GM12892 (cell line): ENCODE data around the gene CCR5.

Source experiments
- DNase-seq: peaks from one replicate; pipeline ENCODE4 v3.0.0; 2011; ENCODE audit not compliant: insufficient read length
- FAIRE-seq: peaks from 2 replicates; lab custom pipeline; 2011; peaks lifted over from hg19 to GRCh38; lab: Jason Lieb, UNC
- POLR2A ChIP-seq: IDR thresholded peaks from 2 replicates; pipeline ENCODE4 v1.6.1; 2011; ENCODE audit warnings: low read depth, low read length, control low read depth
- POLR2AphosphoS5 ChIP-seq: IDR thresholded peaks from 2 replicates; pipeline ENCODE4 v1.6.1; 2011; ENCODE audit warnings: low read depth, low read length, control low read depth
- TAF1 ChIP-seq: IDR thresholded peaks from 2 replicates; pipeline ENCODE4 v1.6.1; 2011; ENCODE audit warnings: low read depth, mild to moderate bottlenecking, control low read depth, low read length, borderline replicate concordance

The CCR5 gene

DNA sequence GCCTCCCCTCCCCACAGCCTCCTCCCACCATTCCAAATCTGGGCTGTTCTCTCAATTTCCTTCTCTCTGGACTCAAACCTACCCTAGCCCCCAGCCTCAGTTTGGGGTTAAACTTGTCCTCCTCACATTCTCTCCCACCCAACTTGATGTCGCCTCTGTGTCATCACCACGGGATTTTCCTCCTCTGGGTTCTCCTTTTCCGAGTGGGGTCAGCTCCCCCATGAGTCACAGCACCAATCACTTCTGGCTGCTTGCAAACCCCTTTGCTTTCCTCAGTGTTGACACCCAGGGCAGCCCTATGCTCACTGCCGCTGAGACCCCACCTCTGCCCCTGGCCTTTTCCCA, 35.7 kb downstream of the CCR5 start:
- DNase-seq (no peak), FAIRE-seq (no peak)
- TF ChIP-seq TAF1, result no peak

DNA sequence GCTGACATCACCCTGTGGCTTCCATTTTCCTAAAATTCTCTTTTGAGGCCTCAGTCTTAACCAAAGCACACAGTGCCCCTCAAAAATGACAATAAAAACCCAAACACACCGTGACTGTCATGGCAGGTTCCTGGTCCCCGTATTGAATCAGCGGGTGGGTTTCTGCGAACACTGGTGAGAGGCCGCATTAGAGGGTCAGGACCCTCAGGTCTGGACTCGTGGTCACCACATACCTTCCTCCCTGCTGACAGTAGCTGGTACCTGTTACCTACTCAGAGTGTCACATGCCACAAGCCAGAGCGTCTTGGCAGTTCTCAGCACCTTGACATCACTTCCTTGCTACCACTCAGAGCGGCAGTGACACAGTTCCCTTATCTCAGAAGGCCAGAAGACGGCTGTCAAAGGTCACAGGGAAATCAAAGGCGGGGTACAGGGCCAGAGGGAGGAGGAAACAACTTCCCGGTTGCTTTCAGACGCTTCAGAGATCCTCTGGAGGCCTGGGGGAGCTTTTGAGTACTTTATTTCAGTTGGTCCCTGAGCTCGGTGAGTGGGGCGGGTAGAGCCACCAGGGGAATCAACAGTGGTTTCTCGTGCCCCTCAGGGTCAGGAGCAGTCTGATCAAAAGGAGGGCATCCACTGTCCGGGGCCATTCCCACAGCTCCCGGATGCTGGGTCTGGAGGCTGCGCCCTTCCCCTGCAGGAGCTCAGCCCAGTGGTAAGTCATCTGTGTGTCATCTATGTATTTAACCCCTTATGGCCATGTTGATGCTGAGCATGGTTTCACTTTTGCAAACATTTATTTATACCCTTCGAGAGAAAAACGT, 36.3 kb downstream of the CCR5 start, which contains the start of the genes CCR5AS and CCRL2:
TSS of gene CCR5AS (minus strand) at position 279 of the 824 bp plus-strand sequence.
TSS of gene CCRL2 (plus strand) at position 472 of the 824 bp plus-strand sequence. CDS start 821 bp downstream, outside the sequence.
- peak; percentile 85 for FAIRE-seq
- TF ChIP-seq POLR2A (peak; percentile 38; the same call in 1 of the 2 replicates), POLR2AphosphoS5 (no peak), TAF1 (0 out of 2 replicates have a peak, but pooled peaks have one; percentile 7)
- peak; percentile 36 for DNase-seq

- no peak for DNase-seq
- FAIRE-seq, result no peak
- TF ChIP-seq TAF1 (no peak), POLR2A (no peak), POLR2AphosphoS5 (no peak)
Observed at GRCh38 chr3:46407970-46408369, 37.2 kb downstream of the CCR5 start.

DNA sequence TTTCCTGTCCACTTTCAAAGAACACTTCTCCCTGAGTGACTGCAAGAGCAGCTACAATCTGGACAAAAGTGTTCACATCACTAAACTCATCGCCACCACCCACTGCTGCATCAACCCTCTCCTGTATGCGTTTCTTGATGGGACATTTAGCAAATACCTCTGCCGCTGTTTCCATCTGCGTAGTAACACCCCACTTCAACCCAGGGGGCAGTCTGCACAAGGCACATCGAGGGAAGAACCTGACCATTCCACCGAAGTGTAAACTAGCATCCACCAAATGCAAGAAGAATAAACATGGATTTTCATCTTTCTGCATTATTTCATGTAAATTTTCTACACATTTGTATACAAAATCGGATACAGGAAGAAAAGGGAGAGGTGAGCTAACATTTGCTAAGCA, 38.1 kb downstream of the CCR5 start:
- DNase-seq (no peak), FAIRE-seq (no peak)
- no peak for TF ChIP-seq POLR2AphosphoS5
- no peak for TF ChIP-seq TAF1
- no peak for TF ChIP-seq POLR2A

- no peak for DNase-seq
- no peak for TF ChIP-seq POLR2A
- TF ChIP-seq TAF1, result no peak
- TF ChIP-seq POLR2AphosphoS5, result no peak
- FAIRE-seq, result no peak
Observed at GRCh38 chr3:46409739-46410489, 39.2 kb downstream of the CCR5 start.

- no peak for TF ChIP-seq POLR2AphosphoS5
- no peak for TF ChIP-seq TAF1
- TF ChIP-seq POLR2A, result no peak
- FAIRE-seq, result no peak
- no peak for DNase-seq
Observed at GRCh38 chr3:46410669-46411068, 39.9 kb downstream of the CCR5 start.

DNA sequence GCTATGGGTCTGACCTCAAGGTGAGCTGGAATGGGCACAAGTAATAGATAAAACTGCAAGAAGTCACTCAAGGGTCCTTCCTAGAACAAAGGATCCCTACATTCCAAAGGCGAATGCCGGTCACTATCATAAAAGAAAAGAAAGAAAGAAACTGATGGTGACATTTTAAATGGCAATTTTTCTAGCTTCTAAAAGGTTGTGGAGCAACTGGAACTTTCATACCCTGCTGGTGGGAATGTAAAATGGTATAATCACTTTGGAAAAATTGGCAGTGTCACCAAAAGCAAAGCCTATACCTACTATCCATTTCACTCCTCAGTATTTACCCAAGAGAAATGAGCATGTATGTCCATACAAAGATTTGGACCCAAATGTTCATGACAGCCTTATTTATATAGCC, 40.5 kb downstream of the CCR5 start:
- TF ChIP-seq TAF1, result no peak
- TF ChIP-seq POLR2AphosphoS5, result no peak
- no peak for TF ChIP-seq POLR2A
- no peak for DNase-seq
- no peak for FAIRE-seq

GRCh38 chr3:46412786-46413298, 42.1 kb downstream of the CCR5 start:
- no peak for FAIRE-seq
- no peak for DNase-seq
- no peak for TF ChIP-seq TAF1
- TF ChIP-seq POLR2AphosphoS5, result no peak
- no peak for TF ChIP-seq POLR2A

- FAIRE-seq (no peak), DNase-seq (no peak)
- no peak for TF ChIP-seq POLR2AphosphoS5
- TF ChIP-seq POLR2A, result no peak
- no peak for TF ChIP-seq TAF1
Observed at GRCh38 chr3:46413951-46414350, 43.2 kb downstream of the CCR5 start.

- no peak for FAIRE-seq
- no peak for DNase-seq
- TF ChIP-seq POLR2A (no peak), POLR2AphosphoS5 (no peak), TAF1 (no peak)
Observed at GRCh38 chr3:46414739-46415138, 44.0 kb downstream of the CCR5 start.

DNA sequence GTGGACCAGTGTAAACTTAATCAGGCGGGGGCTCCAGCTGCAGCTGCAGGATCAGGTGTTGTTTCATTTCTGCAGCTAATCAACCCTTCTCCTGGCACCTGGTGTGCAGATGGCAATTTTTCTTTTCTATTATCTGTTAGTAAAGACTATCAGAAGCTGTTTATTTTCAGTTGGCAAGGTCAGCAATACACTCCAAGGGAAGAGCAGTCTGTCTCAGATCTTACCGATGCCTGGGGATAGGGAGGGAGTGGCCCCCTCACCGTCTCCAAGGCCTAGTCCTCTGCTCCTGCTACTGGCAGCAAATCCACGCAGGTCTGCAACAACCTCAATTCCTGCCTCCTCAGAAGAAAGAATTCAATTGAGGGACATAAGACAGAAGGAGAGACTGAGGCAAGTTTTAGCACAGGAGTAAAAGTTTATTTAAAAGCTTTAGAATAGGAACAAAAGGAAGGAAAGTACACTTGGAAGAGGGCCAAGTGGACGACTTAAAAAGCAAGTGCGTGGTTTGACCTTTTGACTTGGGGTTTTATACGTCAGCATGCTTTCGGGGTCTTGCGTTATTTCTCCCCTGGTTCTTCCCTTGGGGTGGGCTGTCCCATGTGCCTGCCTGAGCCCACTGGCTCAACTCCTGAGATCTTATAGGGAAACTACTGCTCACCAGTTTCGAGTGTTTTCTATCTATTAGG, 45.5 kb downstream of the CCR5 start:
- DNase-seq (no peak), FAIRE-seq (no peak)
- no peak for TF ChIP-seq POLR2A
- no peak for TF ChIP-seq POLR2AphosphoS5
- no peak for TF ChIP-seq TAF1
